Testis (tissue), 3 donors: ENCODE data around the gene THY1. TPM values are rescaled to one million over a fixed set of nuclear protein-coding genes. Genes with fewer than 3 reads are reported as not detected.

ENCODE experiments used
- DNase-seq: peaks from one replicate; pipeline ENCODE4 v3.0.0-alpha.2; 2019
- H3K27ac ChIP-seq, 2 donors: fragments of 200-600 bp; sonication (generic); one replicate each; pipeline ENCODE4 v1.5.1; 2019
- H3K27me3 ChIP-seq: fragments of 200-600 bp; sonication (generic); one replicate; pipeline ENCODE4 v1.5.1; 2019
- H3K36me3 ChIP-seq: fragments of 200-600 bp; sonication (generic); one replicate; pipeline ENCODE4 v1.5.1; 2017; ENCODE audit warnings: low read depth; ENCODE audit errors: missing control alignments
- H3K4me1 ChIP-seq: fragments of 200-600 bp; sonication (generic); one replicate; pipeline ENCODE4 v1.5.1; 2019
- H3K4me3 ChIP-seq, 2 donors: fragments of 200-600 bp; sonication (generic); one replicate each; pipeline ENCODE4 v1.5.1; 2017 to 2019
- H3K9me3 ChIP-seq: fragments of 200-600 bp; sonication (generic); one replicate; pipeline ENCODE4 v1.5.1; 2017
- POLR2A ChIP-seq: fragments of 450-650 bp; IDR thresholded peaks from one replicate; pipeline ENCODE4 v1.6.1; 2017; ENCODE audit warnings: antibody characterized with exemption, mild to moderate bottlenecking, moderate library complexity
- WGBS, 2 donors: methylation state at CpG; one replicate each; pipeline ENCODE4 v1.1.5; 2018; 5-methylcytosine and 5-hydroxymethylcytosine counted together
- intact Hi-C: fragments of 100-400 bp; cut with DNase I; formaldehyde crosslinking; loops from one replicate; pipeline ENCODE4 v1.15.1; 2023; ENCODE audit warnings: low total_unique reads
- polyA plus RNA-seq: library from polyadenylated mRNA; stranded (reverse); fragments of 350-450 nt; fragmentation: Illumina TruSeq; extraction: RNeasy Lipid Tissue Mini Kit (QIAGEN cat#74804); gene quantifications from one replicate; pipeline ENCODE4 v1.2.3, GENCODE V29; 2014; ENCODE audit warnings: low read depth, low replicate concordance; ENCODE audit not compliant: insufficient read depth
- total RNA-seq, 2 donors: library from RNA; depleted of rRNA; stranded (reverse); fragments of >200 nt; gene quantifications; one replicate each; pipeline ENCODE4 v1.2.3, GENCODE V29; 2016
- TF ChIP-seq, protein P1 (sequence below), 3 experiments: fragments of 450-650 bp in 2 of 3; fragments of 200-600 bp in 1 of 3; sonication (generic) in 1 of 3; IDR thresholded peaks; one replicate each; pipeline ENCODE4 v1.5.1; 2016 to 2019; ENCODE audit warnings: antibody characterized with exemption in 3 of 3, mild to moderate bottlenecking in 2 of 3, moderate library complexity in 1 of 3

The THY1 gene
- total and polyA plus RNA-seq, 3 donors from 2014 or later, result 5.9 to 132 (median 30.0) TPM

DNA sequence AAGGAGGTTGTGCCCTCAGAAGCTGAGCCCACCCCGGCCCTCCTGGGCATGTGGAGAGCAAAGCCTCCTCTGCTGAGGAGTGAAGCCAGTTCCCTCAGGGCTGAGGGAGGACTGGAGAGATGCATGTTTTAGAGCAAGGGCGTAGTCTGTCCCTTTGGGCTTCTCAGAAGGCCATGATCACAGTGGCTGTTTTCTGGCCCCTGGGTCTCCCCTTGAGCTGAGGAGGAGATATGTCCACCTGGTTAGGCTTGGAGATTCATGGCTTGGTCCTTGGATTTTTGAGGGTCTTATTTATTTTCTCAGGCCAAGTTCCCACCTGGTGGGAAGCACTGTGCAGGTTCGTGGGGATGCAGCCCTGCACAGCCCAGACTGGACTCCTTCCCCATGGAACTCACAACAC, 46.5 kb upstream of the THY1 start:
- TF ChIP-seq, protein P1, sequence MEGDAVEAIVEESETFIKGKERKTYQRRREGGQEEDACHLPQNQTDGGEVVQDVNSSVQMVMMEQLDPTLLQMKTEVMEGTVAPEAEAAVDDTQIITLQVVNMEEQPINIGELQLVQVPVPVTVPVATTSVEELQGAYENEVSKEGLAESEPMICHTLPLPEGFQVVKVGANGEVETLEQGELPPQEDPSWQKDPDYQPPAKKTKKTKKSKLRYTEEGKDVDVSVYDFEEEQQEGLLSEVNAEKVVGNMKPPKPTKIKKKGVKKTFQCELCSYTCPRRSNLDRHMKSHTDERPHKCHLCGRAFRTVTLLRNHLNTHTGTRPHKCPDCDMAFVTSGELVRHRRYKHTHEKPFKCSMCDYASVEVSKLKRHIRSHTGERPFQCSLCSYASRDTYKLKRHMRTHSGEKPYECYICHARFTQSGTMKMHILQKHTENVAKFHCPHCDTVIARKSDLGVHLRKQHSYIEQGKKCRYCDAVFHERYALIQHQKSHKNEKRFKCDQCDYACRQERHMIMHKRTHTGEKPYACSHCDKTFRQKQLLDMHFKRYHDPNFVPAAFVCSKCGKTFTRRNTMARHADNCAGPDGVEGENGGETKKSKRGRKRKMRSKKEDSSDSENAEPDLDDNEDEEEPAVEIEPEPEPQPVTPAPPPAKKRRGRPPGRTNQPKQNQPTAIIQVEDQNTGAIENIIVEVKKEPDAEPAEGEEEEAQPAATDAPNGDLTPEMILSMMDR (IDR thresholded peaks at IDR 0.05), result no peak
- TF ChIP-seq POLR2A, result no peak
- Histone ChIP-seq H3K9me3 (no peaks in the 10 kb centered on the region), H3K4me3 (no peak overlapping the region), H3K4me1 (no peaks in the 10 kb centered on the region), H3K27me3 (no peaks in the 10 kb centered on the region), H3K27ac (no peak overlapping the region), H3K36me3 (no peaks in the 10 kb centered on the region)
- 79 to 84% methylated on average over 3 of the region's 3 CpGs for WGBS, 2 donors
- no peak for DNase-seq
- intact Hi-C loops, result no loop called here

DNA sequence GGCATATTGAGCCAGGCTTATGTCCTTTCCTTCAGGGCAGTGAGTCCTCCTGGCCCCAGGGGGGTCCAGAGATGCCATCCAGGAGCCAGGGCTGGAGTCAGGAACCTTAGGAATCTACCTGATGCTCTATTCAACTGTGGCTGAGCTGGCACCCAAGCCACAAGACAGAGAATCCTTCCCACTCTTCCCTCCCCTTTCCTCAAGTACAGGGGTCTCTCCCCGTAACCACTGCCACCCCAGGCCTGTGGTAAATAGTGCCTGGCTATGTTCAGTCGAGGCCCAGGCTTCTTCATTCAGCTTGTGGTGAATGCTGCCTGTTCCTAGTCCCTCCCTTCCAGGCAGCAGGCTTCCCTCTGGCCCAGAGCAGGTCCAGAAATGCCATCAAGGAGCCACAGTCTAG, 45.5 kb upstream of the THY1 start:
- WGBS, 2 donors, result 95% methylated on average over 2 of the region's 2 CpGs; no CpG with 5 or more reads in 1 of the 2 donors
- Histone ChIP-seq H3K4me1 (no peaks in the 10 kb centered on the region), H3K27me3 (no peaks in the 10 kb centered on the region), H3K27ac (no peak overlapping the region), H3K4me3 (no peak overlapping the region), H3K9me3 (no peaks in the 10 kb centered on the region), H3K36me3 (no peaks in the 10 kb centered on the region)
- TF ChIP-seq, protein P1 (IDR thresholded peaks at IDR 0.05), result no peak
- TF ChIP-seq POLR2A, result no peak
- intact Hi-C loops, result no loop called here
- no peak for DNase-seq

DNA sequence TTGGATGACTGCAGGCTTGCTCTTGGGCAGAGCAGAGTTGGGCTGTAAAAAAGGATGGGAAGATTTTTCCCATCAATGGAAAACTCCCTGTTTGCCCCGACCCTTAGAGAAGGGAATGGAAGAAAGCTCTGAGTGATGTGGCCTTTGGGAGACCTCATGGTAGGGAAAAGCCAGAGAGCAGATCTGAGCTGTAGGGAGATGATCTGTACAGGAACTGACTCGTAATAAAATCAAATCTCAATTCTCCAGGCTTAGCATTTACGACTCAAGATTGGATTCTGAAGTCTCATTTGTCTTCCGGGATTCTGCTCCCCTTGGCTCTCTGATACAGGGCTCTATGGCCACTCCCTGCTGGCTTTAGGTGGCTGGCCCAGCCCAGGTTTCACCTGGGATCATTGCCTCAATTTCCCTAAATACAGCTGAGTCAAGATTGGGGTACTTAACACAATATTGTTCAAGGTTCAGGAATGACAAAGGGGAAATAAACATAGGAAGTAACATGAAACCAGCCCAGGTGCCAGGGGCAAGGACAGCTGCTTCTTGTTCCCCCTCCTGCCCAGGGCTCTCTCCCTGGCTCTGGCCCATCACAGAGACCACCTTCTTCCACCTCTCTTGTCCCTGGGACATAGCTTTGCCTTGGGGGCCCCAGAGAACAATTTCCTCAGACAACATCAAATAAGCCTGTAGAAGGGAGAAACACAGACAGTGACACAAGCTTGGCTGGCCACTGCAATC, 38.4 kb upstream of the THY1 start:
- H3K27ac ChIP-seq, result no peak overlapping the region

DNA sequence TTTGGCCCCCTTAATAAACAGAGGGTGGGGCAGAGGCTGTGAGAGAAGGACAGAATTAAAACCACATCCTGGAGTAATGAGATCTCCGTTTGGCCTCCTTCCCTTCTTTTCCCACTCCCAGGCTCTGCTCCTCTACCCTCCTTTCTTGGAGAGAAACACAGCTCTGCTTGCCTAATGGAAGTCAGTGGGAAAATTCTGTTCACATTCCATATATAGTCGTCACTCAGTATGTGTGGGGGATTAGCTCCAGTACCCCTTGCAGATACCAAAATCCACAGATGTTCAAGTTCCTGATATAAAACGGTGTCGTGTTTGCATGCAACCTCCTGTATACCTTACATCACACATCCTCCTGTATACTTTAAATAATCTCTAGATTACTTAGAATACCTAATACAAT, 37.6 kb upstream of the THY1 start:
- no peak overlapping the region for H3K4me3 ChIP-seq

More for the DNA sequence above, 38.4 kb upstream of the THY1 start:
- H3K9me3 ChIP-seq, result no peaks in the 10 kb centered on the region
- H3K4me3 ChIP-seq, result no peak overlapping the region
- DNase-seq, result no peak
- no peaks in the 10 kb centered on the region for H3K27me3 ChIP-seq
- WGBS, 2 donors, result 51 to 67% methylated on average over 4 of the region's 4 CpGs
- TF ChIP-seq POLR2A, result no peak
- TF ChIP-seq, protein P1 (IDR thresholded peaks at IDR 0.05), result no peak
- H3K36me3 ChIP-seq, result no peaks in the 10 kb centered on the region
- intact Hi-C loops, result no loop called here
- no peaks in the 10 kb centered on the region for H3K4me1 ChIP-seq

More for the DNA sequence above, 37.6 kb upstream of the THY1 start:
- DNase-seq, result no peak
- Histone ChIP-seq H3K27ac (no peak overlapping the region), H3K36me3 (no peaks in the 10 kb centered on the region), H3K4me1 (no peaks in the 10 kb centered on the region), H3K27me3 (no peaks in the 10 kb centered on the region), H3K9me3 (no peaks in the 10 kb centered on the region)
- TF ChIP-seq, protein P1 (IDR thresholded peaks at IDR 0.05), result no peak
- TF ChIP-seq POLR2A, result no peak
- intact Hi-C loops, result no loop called here
- 39 to 54% methylated on average over 4 of the region's 4 CpGs for WGBS, 2 donors
